Activated CD8-positive, alpha-beta memory T cell treated with anti-CD3 and anti-CD28 coated beads, Interleukin-2, amount 50 U/mL, for 24 hours (primary cell): ENCODE data around the gene DIP2C.
"Not testable (repeated sequence)": the region's sequence is repeated elsewhere in the genome, so short reads cannot be mapped to it uniquely, and the experiment has no call there.

Source experiments
- DNase-seq: peaks from one replicate; pipeline ENCODE4 v3.0.0-alpha.2; 2020; ENCODE audit errors: extremely low read depth

Gene DIP2C

DNA sequence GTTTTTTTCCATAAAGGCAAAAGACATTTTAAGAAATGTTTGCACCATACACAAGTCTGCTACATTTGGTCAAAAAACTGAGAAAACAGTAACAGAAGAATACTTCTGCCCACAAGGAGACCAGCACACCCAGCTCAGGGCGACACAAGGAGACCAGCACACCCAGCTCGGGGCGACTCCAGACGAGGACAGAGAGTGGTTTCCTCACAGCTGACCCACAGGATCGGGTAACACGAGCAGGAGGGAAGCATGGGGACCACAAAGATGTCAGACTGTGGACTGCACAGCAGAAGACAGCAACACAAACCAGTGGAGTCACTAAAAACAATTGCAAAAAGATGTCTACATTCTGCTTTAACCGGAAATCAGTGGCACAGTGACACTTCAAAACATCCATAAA, 237.6 kb downstream of the DIP2C start:
- no peak for DNase-seq

DNA sequence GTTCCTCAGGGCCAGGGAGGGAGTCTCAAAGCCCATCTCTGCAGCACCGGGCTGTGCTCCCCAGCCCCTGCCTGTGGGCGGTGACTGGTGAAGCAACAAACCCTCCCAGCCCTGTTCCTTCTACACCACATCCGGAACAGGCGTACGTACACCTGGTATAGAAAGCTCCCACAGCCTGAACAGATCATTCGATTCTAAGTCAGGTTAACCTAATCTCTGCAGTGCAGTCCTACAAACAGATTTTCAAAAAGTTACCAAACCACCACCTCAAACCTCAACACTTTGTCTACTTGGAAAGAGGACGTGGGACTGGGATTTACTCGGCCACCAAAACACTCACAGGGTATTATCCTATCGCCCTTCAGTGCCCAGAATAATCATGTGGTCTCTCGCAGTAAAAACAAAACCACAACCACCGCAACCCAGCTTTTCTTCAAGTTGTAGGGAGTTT, 238.4 kb downstream of the DIP2C start:
- DNase-seq = no peak

DNA sequence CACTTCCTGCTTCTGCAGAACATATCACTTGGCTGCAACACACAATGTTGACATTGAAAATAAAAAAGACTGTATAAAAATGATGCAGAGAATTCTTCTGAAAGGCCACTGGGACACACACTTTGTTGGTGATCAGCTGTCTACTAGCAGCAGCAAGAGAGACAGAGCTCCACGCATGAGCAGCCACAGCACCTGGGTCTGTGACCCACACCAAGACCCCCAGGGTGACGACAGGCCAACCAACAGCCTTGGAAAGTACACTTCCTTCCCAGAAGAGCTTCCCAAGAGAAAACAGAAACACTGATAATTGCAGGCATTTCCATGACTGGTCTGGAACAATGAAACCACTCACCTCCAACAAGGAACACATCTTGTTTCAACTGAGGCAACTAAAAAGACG, 239.0 kb downstream of the DIP2C start:
- DNase-seq = no peak

DNA sequence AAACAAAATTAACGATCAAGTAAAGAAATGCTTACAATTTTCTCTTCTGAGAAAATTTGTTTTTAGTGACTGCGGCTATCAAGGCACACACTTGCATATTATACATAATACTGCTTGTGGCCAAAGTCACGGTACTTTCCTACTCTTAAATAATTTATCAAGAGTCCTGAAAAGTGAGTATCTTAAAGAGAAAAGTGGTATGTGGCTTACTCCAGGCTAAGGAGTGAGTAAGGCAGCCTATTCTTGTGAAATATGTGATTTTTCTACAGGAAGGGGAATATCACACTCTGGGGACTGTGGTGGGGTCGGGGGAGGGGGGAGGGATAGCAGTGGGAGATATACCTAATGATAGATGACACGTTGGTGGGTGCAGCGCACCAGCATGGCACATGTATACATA, 240.1 kb downstream of the DIP2C start:
- DNase-seq = not testable (repeated sequence)

DNA sequence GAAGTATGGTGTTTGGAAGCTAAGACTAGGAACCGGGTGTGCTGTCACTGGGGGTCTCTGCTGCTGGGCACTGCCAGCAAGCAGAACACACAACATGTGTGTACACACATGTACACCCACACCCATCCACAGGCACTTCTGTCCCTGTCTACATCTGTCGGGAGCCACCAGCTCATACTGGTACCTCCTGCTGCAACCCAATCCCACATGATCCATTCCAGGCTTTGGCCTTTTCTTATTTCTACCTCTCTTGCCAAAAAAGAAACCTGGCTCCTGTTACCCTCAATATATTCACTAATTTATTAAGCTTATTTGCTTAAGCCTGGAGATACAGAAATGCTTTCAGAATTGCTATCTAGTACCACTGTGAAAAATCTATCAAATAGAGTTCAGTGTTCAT, 246.0 kb downstream of the DIP2C start:
- DNase-seq = no peak

DNA sequence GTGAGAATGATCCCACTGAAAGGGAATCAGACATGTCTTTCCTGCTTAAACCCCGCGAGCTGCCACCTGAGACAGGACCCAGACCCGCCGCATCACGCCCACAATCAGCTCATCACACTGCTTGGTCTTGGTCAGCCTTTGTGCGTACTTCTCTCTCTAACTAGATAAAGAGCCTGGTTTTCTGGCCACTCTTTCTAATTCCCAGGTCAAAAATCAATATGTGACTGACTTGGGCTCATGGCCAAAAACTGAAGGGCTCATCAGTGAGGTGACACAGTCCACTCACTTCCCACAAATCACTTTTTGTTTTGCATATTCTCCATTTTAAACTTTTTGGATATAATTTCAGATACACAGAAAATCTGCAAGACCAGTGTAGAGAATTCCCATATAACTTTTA, 247.3 kb downstream of the DIP2C start:
- DNase-seq = no peak

DNA sequence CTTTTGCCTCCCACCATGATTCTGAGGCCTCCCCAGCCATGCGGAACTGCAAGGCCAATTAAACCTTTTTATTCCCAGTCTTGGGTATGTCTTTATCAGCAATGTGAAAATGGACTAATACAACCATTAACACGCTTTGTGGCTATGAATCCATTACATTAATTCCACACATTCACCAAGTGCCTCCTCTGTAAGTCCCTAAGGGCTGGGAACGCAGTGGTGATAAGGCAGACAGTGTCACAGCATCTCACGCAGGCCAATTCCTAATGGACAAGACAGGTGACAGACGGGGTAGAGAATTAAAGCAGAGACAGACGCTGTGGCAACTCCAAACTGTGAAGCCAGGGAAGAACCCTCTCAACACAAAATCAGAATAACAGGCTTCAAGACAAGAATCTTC, 247.8 kb downstream of the DIP2C start:
- no peak for DNase-seq

DNA sequence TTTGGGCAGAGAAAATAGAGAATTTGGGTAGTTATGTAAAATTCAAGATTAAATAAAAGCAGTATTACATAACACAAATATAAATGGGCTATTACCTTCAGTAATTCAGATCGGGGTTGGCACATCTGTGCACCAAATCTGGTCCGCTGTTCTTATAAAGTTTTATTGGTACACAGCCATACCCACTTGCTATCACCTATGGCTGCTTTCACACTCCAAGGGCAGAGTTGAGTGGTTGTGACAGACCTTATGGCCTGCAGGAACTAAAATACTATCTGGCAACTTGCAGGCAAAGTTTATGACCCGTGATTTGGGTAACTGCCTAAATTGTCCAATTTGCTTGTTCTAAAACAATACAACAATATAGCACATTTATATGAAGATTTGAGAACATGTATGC, 249.3 kb downstream of the DIP2C start:
- no peak for DNase-seq

DNA sequence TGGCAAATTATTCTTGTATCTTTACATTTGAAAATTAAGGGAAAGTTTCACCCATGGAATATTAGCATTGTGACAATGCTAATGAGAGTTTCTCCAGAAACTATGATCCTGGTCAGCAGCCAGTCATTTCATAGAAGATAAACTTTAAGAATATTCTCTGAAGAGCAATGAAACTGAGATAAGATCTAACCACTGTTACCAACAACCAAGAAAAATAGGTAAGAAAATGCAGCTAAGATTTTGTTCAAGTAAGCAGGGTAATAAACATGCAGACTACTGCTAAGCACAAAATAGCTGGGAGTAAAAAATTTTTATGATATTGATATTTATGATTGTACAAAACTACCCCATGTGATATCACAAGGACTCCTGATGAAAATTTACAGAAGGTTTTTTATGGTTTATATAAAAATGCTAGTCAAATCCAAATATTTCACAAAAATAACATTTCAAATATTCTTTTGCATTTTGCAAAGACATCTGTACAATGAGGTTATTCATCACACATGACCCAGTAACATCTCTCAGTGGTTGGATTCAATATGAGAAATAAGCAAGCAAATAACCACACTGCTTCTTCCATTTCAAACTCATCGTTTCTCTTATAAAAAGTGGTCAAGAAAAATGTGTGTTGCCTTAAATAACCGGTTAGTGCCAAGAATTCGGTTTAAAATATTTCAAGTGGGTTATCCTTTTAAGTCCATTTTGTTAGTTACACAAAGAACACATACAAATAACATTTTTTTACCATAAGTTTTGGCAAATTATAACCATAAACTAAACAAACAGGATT, 251.6 kb downstream of the DIP2C start:
- DNase-seq = no peak

DNA sequence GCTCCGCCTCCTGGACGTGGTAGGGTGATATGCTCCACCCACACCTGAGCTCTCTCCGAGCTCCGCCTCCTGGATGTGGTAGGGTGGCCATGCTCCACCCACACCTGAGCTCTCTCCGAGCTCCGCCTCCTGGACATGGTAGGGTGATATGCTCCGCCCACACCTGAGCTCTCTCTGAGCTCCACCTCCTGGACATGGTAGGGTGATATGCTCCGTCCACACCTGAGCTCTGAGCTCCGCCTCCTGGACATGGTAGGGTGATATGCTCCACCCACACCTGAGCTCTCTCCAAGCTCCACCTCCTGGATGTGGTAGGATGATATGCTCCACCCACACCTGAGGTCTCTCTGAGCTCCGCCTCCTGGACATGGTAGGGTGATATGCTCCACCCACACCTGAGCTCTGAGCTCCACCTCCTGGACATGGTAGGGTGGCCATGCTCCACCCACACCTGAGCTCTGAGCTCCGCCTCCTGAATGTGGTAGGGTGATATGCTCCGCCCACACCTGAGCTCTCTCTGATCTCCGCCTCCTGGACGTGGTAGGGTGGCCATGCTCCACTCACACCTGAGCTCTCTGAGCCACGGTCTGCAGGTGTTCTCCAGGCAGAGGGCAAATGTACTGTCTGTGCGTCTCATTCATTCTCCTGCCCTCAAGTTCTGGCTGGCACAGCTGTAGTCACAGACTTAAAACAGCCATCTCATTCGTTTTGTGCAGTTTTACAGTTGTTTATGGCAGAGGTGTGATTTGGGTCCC, 252.4 kb downstream of the DIP2C start:
- DNase-seq = no peak

DNA sequence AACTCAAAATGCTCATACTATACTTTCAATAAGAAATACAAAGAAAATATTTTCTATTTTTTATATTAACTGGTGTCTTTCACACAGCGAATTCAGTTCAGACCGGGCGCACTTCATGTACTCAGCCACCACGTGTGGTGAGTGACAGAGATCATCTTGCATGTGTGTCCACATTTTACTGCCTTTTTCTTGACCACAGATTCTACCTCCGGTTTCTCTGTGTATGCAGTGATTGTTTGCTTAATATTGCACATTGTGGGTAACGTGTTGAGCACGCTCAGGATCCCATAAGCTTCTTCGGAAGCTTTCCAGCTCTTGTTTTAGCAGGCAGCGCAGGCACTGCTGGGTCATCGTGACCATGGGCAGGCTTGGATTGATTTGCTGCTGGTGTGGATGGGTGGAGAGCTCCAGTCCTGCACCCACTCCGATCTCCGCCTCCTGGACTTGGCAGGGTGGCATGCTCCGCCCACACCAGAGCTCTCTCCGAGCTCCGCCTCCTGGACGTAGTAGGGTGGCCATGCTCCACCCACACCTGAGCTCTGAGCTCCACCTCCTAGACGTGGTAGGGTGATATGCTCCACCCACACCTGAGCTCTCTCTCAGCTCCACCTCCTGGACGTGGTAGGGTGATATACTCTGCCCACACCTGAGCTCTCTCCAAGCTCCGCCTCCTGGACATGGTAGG, 253.3 kb downstream of the DIP2C start:
- no peak for DNase-seq

DNA sequence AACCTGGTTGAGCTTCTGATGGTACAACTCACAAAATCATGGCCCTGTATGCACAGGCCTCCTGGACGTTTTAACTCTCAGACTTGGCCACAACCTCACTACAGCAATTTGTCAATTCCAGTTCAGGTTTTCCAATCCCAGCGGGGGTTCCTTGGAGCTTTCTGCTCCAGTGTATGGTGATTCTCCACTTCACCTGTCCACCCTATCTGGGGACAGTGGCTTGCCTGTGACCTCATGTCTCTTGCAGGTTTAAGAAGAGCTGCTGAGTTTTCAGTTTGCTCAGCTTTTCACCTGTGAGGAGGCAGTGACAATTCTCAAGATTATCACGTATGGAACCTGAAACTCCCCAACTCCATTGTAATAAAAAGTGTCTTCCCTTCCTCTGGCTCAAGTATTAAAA, 254.1 kb downstream of the DIP2C start:
- DNase-seq = no peak

DNA sequence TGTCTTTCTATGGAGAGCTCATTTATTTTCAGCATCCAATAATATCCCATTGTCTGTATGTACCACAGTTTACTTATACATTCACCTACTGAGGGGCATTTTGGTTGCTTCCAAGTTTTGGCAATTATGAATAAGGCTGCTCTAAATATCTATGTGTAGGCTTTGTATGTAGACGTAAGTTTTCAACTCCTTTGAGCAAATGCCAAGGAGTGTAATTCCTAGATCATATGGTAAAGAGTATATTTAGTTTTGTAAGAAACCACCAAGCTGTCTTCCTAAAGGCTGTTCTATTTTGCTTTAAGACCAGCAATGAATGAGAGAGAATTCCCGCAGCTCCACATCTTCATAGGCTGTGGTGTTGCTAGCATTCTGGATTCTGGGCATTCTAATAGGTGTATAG, 259.8 kb downstream of the DIP2C start:
- no peak for DNase-seq

DNA sequence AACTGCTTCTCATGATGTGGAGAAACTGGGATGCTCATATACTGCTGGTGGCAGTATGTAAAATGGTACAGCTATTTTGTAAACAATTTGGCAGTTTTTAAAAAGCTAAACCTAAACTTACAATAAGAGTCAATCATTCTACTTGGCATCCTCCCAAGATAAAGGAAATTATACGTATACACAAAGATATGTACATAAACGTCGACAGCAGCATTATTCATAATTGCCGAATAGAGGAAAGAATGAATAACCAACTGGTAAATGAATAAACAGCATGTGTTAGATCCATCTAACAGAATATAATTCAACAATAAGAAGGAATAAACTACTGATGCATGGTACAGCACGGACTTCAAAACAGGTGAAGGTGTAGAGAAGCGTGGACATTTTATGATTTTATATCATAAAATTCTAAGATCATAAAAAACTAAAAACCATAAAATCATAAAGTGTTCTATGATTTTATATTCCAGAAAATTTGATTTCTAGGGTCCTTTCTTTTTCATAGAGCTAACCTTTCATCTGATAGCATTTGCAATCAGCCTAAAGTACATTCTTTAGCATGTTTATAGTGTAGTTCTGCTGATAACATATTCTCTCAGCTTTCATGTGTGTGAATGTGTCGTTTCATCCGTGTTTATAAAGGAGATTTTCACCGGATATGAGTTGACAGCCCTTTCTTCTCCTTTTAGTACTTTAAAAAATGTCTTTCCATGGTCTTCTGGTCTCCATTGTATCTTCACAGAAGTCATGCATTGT, 261.5 kb downstream of the DIP2C start:
- DNase-seq = no peak

DNA sequence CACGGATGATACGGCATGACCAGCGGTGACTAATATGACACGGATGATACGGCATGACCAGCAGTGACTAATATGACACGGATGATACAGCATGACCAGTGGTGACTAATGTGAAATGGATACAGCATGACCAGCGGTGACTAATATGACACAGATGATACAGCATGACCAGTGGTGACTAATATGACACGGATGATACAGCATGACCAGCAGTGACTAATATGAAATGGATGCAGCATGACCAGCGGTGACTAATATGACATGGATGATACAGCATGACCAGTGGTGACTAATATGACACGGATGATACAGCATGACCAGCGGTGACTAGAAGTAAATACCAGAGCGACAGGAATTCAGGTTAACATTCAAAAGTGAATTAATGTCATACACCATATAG, 264.1 kb downstream of the DIP2C start:
- DNase-seq = not testable (repeated sequence)

DNA sequence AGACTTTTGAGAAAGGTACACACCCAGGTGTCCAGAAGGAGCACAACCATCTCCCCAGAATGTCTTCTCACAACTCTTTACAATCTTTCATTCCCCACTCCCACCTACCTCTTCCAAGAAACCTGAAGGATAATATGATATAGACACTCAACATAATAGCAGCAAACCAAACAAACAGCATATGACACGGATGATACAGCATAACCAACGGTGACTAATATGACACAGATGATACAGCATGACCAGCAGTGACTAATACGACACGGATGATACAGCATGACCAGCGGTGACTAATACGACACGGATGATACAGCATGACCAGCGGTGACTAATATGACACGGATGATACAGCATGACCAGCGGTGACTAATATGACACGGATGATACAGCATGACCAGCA, 264.7 kb downstream of the DIP2C start:
- DNase-seq = not testable (repeated sequence)

DNA sequence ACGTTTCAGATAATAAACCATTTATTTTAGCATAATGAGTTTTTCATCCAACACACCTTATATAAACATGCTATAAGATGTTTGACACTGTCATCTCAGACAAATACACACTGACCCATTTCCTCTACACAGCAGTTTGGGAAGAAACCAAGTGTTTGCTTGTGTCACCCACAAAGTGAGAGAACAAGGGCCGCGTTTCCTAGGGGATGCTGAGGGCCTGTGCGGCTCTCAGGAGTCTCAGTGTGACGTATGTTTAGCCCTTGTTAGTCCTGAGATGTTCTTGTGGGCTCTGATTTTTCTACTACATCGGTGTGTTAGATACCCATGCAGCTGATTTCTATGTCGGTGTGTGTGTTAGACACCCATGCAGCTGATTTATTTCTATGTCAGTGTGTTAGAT, 266.3 kb downstream of the DIP2C start:
- no peak for DNase-seq

DNA sequence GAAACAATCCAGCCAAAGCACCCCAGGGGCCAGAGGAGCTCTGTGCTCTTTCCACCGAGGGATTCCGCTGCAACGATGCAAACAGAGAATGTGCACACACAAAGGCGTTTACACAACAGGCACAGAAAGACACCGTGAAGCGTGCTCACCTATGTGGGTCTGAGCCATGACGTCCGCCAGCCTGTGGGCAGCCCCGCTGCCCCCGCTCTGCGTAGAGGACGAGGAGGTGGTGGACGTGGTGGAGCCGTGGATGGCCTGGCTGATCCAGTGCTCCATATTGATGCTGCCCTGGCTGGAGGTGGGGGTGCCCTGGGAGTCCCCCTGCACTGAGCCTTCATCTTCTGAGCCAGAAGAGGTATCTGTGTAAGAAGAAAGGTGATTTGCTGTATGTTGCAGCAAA, 266.8 kb downstream of the DIP2C start:
- no peak for DNase-seq

DNA sequence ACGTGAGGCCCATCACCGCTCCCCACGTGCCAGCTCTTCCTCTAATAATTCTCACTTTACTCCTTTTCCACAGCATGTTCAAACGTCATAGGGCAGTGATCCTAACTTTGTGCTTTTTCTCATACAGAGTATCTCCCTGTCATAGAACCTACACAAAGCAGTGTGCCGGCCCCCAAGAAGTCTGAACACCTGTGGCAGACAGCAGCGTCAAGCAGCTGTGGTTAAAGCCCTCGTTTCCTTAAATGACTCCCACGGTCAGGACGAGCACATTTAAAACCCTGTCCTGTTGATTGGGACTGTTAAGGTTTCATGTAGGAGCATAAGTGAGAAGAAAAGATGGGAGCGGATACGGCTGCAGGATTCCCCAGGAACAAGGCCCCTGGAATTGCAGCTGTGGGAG, 267.2 kb downstream of the DIP2C start:
- DNase-seq = no peak

DNA sequence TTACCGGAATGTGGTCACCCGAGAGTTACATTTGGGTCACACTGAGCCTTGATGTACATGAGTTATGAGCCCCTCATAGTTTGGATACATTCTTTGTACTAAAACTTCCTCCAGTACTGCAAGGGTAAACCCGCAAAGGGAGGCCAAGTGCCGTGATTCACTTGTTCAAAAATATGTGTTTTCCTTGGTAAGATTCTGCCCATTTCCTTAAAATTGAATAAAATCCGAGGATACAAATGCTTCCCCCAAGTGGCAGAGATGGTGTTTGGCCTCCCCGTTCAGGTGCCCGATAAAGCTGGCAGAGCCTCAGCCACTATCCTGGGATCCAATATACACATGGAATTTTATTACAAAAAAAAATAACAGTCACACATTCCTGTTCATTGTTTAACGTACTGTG, 268.3 kb downstream of the DIP2C start:
- no peak for DNase-seq

DNA sequence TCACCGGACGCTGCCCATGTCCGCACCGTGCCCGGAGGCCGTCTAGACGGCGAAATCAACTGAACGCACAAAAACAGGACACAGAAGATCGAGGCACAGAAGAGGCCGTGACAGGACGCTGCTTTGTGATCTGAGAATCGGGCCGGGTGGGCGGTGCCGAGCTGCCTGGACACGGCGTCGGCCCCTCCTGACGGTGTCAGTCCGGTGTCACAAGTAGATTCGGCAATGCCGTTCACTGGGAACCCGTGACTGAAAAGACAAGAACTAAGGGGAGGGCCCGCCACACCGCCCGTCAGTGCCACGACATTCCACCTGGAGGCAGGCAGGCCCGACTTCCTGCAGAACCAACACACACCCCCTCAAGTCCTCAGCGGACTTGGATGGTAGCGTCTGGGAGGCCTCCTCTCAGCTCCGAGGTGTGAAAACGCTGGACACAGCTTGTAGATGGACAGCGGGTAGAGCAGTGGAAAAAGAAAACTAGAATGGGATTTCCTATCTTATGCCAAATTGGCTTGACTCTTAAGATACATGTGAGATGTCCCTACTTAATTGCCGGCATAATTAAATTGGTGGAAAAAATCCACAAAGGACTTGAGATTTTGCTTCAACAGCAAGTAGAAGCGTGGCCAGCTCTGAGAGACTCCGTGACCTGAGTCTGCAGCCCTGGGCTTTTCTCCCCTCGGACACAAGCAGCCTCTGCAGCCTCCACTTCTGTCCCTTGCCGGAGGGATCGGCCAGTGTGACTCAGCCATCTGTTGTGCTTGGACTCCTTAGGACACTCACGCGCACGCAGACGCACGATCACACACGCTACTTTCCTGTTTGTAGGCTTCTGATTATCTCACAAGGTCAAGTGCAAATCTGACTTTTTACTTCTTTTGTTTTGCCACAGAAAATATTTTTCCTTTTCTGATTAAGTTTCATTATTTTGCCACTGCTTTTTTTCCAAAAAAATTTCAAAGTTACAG, 269.0 kb downstream of the DIP2C start:
- no peak for DNase-seq
